HG02798 (cell line): ENCODE measurements around the gene ZNF827.

Experiments
- ATAC-seq: cut with Tn5 transposase; IDR thresholded peaks from one replicate; pipeline ENCODE4 v1.9.1; 2021; ENCODE audit warnings: mild to moderate bottlenecking; ENCODE audit not compliant: unreplicated experiment, poor library complexity

The ZNF827 gene

DNA sequence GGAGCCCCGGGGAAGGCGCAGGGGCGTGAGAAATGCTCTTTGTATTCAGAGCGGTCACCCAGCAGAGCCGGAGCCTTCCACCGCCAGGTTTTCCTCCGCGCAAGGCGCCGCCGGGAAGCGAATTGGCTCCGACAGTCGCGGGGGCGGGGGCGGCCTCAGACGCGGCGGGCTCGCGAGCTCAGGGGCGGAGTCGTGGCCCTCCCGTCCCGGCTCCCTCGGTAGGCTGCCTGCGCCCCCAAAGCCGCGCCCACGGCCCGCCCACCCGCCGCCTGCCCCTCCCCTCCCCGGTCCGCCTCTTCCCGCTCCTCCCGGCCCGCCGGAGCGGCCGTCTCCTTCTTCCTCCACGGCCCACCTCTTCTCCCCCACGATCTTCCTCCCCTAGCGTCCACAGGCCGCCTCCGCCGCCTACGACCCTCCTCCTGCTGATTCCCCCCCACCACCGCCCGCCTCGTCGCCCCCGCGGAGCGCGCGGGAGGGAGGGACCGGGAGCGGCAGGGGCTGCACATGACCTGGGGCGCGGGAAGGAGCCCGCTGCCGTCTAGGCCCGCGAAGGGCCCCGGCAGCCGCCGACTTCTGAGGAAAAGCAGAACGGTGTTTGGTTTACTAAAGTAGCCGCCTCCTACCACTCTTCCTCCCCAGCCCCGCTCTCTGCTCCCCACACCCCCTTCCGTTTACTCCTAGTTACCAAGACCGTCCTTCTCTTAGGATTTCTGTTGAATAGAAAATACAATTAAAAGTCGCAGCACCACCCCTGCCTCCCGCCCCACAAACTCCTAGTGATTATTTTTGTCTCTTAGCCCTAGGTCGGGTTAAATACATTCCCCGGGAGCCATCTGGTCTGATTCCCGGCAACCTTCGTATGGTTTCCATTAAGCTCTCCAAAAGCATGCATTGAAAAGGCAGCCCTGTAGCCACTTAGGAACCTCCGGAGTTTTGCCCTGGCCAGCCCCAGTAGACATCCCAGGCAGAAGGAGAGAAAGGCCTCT lies 205.4 kb downstream of the ZNF827 start:
- peak; percentile 83 for ATAC-seq

- no peak for ATAC-seq
Observed at GRCh38 chr4:145732001-145732815, 206.4 kb downstream of the ZNF827 start.

- ATAC-seq: no peak
Observed at GRCh38 chr4:145731028-145731427, 207.6 kb downstream of the ZNF827 start.

DNA sequence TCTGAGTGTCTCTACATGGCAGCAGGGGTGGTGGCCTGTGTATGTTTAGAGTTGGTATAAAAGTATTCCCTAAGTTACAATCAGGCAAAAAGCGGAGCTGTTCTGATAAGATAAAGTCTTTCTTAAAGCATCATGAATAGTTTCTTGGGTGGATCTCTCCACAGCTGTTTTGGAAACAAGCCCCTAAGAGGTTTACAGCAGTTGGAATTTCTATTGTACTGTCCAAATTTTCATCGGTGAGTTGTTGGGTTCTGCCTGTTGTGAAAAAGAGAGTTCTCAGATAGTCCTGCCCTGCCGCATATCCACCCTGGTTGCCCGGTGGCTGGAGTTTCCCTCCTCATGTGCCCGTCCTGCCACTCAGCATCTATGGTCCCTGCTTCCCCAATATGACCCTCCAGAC lies 208.6 kb downstream of the ZNF827 start:
- no peak for ATAC-seq

DNA sequence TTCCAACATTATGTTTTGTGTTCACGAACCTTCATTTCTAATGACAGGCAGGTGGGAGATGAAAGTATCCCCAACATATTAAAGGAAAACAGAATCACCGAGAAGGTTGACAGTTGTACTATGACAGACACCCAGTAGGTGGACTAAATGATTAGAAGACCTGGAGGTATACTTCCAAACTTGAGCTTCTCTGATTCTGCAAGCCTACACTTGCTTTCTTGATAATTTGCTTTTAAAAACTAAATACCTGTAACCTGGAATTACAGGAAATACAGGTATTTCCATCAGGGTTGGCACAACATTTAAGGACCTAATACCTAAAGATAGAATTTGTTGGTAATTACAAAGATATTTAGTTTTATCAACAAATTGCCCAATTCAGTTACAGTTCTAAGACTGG lies 215.3 kb downstream of the ZNF827 start:
- no peak for ATAC-seq

GRCh38 chr4:145722561-145722960 lies 216.1 kb downstream of the ZNF827 start:
- ATAC-seq: no peak

- ATAC-seq: peak; percentile 38
Observed at GRCh38 chr4:145720656-145721055, 218.0 kb downstream of the ZNF827 start.

- peak; percentile 84 for ATAC-seq
Observed at GRCh38 chr4:145719752-145720624, 218.6 kb downstream of the ZNF827 start.

- ATAC-seq: no peak
Observed at GRCh38 chr4:145716661-145717200, 221.9 kb downstream of the ZNF827 start.

- ATAC-seq: no peak
Observed at GRCh38 chr4:145716200-145716599, 222.4 kb downstream of the ZNF827 start.

DNA sequence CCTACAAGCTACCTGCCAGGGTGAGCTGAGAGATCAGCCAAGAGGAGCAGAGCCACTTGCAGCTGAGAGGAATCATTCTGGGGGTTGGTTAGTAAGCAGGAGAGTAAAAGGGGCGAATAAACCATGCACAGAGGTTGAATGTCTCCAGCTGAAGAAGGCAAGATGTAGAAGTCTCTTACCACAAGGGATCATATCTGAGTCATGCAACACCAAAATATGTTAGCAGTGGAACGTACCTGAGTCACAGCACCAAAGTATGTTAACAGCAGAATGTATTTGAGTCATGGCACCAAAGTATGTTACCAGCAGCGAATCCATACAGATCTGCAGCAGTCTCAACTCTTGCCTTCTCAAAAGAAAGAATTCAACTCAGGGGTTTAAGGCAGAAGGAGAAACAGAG lies 228.8 kb downstream of the ZNF827 start:
- ATAC-seq: peak; percentile 88

- ATAC-seq: peak; percentile 24
Observed at GRCh38 chr4:145709336-145709735, 229.3 kb downstream of the ZNF827 start.
